Medulla oblongata (tissue), 1 donor: ENCODE measurements around the gene OR52I2.
A peak's percentile ranks its signal among the peaks of the same experiment; 100 is the strongest.

Experiments used
- DNase-seq: peaks from one replicate; pipeline ENCODE4 v3.0.0-alpha.2; 2015; ENCODE audit errors: extremely low spot score

OR52I2 gene

DNA sequence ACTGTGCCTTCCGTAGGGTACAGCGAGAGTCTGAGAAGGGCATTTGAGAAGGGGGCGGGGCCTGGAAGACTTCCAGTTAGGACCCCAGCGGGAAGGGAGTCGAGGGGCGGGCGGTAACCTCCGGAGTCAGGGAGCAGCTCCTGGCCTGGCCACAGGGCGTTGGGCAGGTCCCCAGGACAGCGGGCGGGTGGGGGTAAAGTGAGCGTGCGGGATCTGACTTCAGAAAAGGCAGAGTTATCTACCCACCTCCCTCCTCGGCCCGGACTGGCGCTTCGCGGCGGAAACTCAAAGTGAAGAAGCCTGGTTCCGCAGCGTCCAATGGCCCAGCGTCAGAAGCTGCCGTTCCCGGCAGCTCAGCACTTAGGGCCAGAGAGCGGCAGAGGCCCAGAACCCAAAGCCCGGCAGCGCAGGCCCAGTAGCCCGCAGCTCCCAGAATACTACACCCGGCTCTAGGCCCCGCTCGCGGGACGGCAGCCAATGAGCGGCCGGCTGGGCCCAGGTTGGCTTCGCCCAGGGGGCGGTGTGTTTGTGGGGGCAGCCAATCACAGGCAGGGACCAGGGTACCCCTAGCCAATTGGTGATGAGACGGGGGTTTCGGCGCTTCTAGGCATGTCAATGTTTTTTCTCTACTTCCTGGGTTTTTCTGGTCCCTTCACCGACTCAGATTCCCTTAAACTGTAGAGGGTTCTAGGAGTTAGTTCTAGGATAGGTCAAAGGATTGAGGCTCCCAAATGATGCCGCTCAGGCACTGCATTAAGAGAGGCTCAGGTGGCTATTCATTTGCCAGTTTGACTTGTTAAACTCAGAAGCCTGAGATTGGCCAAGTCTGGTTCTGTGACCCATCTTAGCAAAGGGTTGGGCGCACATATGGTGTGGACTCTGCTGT, 26.5 kb downstream of the OR52I2 start, which contains the start of gene TRIM68:
Gene TRIM68, minus strand, starts transcription at position 451 of the 886 bp plus-strand sequence. CDS start 2,727 bp downstream, outside the sequence.
- peak; percentile 99 for DNase-seq

DNA sequence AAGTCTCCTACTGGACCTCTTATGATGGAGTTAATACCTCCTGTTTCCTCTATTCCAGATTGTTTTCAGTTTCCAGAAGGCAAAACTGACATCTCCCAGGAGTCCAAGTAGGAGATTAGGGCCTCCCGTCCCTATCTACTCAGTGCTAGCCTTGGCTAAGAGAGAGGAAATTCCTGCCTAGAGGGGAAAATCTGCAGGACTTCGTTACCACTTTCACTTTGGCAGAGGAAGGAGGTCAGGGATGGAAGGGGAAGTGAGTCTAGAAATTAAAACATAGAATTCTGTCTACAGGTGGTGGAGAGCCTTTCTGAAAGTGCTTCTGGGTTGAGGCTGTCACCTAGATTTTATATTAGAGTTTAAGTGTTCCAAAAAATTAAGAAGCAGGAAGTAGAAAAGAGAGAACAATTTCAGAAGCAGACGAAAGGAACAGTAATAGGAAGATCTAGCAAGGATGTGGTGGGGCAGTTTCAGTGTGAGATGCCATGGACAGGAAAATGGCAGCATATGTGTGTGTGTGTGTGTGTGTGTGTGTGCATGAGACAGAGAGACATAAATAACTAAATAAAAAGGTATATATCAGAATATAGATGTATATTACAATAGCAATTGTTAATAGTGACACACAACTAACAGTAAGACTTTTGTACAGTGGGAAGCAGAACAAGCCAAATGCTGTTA, 28.9 kb downstream of the OR52I2 start:
- peak; percentile 14 for DNase-seq

GRCh38 chr11:4611986-4612385, 30.4 kb downstream of the OR52I2 start:
- DNase-seq: no peak

DNA sequence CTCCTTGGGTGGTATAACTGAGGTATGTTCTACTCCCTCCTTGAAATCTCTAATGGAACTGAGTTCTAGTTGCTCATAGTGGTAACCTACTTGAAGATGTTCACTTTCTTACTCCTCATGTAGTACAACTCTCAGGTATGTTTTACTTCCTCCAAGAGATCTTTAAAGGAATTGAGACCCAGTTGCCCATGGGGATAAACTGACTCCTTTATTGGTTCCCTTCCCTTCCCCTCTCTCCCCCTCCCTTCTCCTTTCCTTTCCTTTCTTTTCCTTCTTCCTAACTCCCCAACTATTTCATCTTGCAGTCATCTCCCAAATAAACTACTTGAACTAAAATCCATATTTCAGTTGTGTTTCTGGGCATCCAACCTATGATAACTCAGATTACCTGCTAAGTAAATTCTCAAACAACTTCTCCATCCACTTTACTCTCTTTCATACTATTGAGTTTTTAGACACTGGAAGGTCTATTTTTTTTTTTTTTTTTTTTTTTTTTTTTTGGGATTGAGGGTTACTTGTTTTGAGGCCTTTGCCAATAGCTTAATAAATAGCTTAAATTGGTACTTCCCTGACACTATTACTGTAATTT, 34.4 kb downstream of the OR52I2 start:
- no peak for DNase-seq

DNA sequence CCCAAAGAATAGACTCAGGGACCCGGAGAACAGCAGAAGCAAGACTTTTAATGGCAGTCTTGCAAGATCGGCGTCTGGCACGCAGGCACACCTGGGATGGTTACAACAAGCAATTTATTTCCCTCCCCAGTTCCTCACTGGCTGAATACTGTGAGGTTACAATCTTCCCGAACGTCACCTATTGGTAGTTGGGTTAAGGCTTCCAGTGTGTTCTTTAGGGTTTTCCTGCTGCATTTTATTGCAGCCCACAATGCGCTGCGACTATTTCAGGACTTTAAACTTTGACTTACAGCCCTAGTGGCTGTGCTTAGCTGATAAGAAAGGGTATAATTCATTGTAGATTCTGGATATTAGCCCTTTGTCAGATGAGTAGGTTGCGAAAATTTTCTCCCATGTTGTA, 38.0 kb downstream of the OR52I2 start:
- no peak for DNase-seq

GRCh38 chr11:4626207-4627099, 44.9 kb downstream of the OR52I2 start:
- peak; percentile 18 for DNase-seq

- no peak for DNase-seq
Measured at GRCh38 chr11:4636136-4636535, 54.6 kb downstream of the OR52I2 start.

GRCh38 chr11:4636962-4637661, 55.6 kb downstream of the OR52I2 start, which contains the start of gene OR51D1:
Gene OR51D1, plus strand, starts transcription at chr11:4637477. Its CDS starts 2,314 bp downstream, at chr11:4639791.
- peak; percentile 82 for DNase-seq

GRCh38 chr11:4637662-4638047, 56.1 kb downstream of the OR52I2 start:
- no peak for DNase-seq

GRCh38 chr11:4639931-4640330, 58.4 kb downstream of the OR52I2 start:
- no peak for DNase-seq

DNA sequence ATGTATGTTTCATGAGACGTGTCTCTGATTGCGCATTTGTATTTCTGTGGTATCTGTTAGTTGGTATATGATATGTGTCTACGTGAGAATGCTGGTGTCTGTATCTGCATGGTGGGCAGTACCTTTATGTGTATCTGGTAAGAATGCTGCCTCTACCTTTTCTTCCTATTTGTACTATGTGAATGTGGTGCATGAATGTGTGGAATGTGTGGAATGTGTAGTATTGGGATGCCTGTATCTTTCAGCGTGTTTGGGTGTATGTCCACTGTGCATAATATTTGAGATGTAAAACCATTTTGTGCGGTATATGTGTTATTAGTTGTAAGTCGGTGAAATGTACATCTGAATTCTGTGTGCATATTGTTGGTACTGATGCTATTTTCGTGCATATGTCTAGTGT, 60.0 kb downstream of the OR52I2 start:
- no peak for DNase-seq

DNA sequence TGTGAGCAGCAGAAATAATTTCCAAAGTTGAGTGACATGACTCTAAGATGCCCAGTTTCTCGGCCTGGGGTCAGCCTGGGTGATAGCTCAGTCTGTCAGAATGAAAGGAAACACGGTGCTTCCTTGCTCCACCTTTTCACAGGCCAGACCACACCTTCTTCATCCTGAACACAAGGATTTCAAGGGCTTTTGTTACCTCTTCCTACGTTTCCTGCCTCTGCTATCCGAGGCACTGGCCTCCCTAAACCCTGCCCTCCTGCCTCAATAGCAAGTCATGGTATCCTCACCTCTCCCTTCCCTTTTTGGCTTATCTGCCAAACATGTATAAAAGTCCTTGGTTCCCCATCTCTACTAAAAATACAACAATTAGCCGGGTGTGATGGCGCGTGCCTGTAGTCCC, 60.5 kb downstream of the OR52I2 start:
- DNase-seq: no peak
